Effector memory CD8-positive, alpha-beta T cell (primary cell): ENCODE data around the gene LSM4.

Source experiments
- ATAC-seq: fragments of 150-1000 bp; cut with Tn5 transposase; replicated peaks from 2 replicates; pipeline ENCODE4 v1.10.0; 2021; ENCODE audit warnings: mild to moderate bottlenecking, moderate library complexity
- DNase-seq, 3 experiments: peaks; one replicate each; pipeline ENCODE4 v3.0.0; 2021
- H3K27ac Mint-ChIP-seq, 2 donors: one replicate each; pipeline ENCODE4 v1.8.0; 2022; ENCODE audit warnings: mild to moderate bottlenecking in 2 of 2, mixed read lengths in 2 of 2, moderate library complexity in 2 of 2
- H3K27me3 Mint-ChIP-seq, 2 donors: one replicate each; pipeline ENCODE4 v1.8.0; 2022; ENCODE audit warnings: mixed read lengths in 2 of 2
- H3K36me3 Mint-ChIP-seq: one replicate; pipeline ENCODE4 v1.8.0; 2022; ENCODE audit warnings: mild to moderate bottlenecking, moderate library complexity, mixed read lengths; ENCODE audit not compliant: insufficient read depth
- H3K4me1 Mint-ChIP-seq, 2 donors: one replicate each; pipeline ENCODE4 v1.8.0; 2022; ENCODE audit warnings: low read depth in 2 of 2, mixed read lengths in 2 of 2
- H3K4me3 Mint-ChIP-seq, 2 donors: one replicate each; pipeline ENCODE4 v1.8.0; 2022; ENCODE audit warnings: mild to moderate bottlenecking in 2 of 2, mixed read lengths in 2 of 2, moderate library complexity in 2 of 2
- H3K9me3 Mint-ChIP-seq, 2 donors: one replicate each; pipeline ENCODE4 v1.8.0; 2022; ENCODE audit warnings: mixed read lengths in 2 of 2

The LSM4 gene

GRCh38 chr19:18313398-18313797 is 9.5 kb downstream of the LSM4 start:
- no peak overlapping the region for H3K27ac Mint-ChIP-seq

DNA sequence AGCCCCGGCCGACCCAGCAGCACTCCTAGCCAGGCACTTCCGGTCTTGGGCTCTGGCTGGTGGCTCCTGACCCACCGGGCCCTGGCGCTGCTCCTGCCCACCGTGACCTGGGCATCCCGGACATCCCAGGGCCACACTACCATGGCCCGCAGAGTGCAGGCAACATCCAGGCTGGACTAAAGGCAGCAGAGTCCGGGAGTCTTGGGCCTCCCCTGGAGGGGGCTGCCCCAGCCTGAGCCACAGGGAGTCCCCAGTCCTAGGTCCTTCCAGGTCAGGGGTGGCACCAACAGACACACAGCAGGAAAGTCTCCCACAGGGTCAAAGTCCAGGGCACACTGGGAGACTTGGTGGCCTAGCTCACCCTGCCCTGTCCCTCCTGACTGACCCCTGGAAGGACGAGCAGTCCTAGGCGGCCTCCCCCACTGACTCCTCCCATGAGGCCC is 10.8 kb downstream of the LSM4 start:
- Mint-ChIP-seq H3K27ac (no peak overlapping the region), H3K4me1 (peaks cover 13 to 15% of the 10 kb centered on the region in 2 donors)
- ATAC-seq, result no peak

More at GRCh38 chr19:18313398-18313797, 9.5 kb downstream of the LSM4 start:
- Mint-ChIP-seq H3K36me3 (peaks cover 30% of the 10 kb centered on the region), H3K27me3 (no peaks in the 10 kb centered on the region), H3K9me3 (no peaks in the 10 kb centered on the region), H3K4me3 (no peak overlapping the region), H3K4me1 (peaks cover 16 to 18% of the 10 kb centered on the region in 2 donors)
- ATAC-seq, result no peak
- DNase-seq, result no peak

GRCh38 chr19:18311502-18312091 is 11.3 kb downstream of the LSM4 start:
- Mint-ChIP-seq H3K36me3 (peaks cover 35% of the 10 kb centered on the region), H3K27me3 (no peaks in the 10 kb centered on the region), H3K9me3 (no peaks in the 10 kb centered on the region), H3K4me3 (no peak overlapping the region), H3K27ac (no peak overlapping the region), H3K4me1 (peaks cover 17 to 19% of the 10 kb centered on the region in 2 donors)
- no peak for DNase-seq
- no peak for ATAC-seq

More for the DNA sequence above, 10.8 kb downstream of the LSM4 start:
- Mint-ChIP-seq H3K36me3 (peaks cover 30% of the 10 kb centered on the region), H3K27me3 (no peaks in the 10 kb centered on the region), H3K9me3 (no peaks in the 10 kb centered on the region), H3K4me3 (no peak overlapping the region)
- no peak for DNase-seq

GRCh38 chr19:18310966-18311365 is 11.9 kb downstream of the LSM4 start:
- Mint-ChIP-seq H3K9me3 (no peaks in the 10 kb centered on the region), H3K27me3 (no peaks in the 10 kb centered on the region), H3K36me3 (peaks cover 31% of the 10 kb centered on the region), H3K27ac (peak overlapping the region in 1 of 2 donors; percentile 67), H3K4me1 (peaks cover 19% of the 10 kb centered on the region in 2 donors), H3K4me3 (no peak overlapping the region)
- no peak for ATAC-seq
- no peak for DNase-seq

GRCh38 chr19:18310118-18310909 is 12.6 kb downstream of the LSM4 start:
- H3K9me3 Mint-ChIP-seq, result no peaks in the 10 kb centered on the region
- no peak for DNase-seq
- peak overlapping the region in 1 of 2 donors; percentile 67 for H3K27ac Mint-ChIP-seq
- peaks cover 35% of the 10 kb centered on the region for H3K36me3 Mint-ChIP-seq
- H3K4me3 Mint-ChIP-seq, result no peak overlapping the region
- H3K27me3 Mint-ChIP-seq, result no peaks in the 10 kb centered on the region
- peaks cover 17 to 21% of the 10 kb centered on the region in 2 donors for H3K4me1 Mint-ChIP-seq
- no peak for ATAC-seq

DNA sequence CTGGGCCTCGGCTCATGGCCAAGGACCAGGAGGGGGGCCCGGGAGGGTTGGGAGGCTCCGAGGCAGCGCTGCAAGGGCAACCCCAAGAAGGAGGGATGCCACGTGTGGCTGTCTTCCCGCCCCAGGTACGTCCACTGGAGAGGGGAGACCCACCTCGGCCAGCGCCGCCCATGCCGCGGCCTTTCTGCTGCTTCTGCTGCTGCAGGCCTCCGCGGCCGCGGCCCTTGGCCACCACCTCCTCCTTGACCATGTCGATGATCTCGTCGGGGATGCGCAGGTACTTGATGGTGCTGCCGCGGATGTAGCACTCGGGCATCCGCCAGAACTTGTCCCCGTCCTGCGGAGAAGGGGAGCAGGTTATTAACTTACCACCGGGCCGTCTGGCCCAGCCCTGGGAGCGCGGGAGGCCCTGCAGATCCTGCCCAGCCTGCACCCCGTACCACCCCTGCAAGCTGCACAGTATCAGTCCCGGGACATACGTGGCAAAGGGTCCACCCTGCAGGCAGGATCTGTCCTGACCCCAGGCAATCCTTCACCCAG is 13.3 kb downstream of the LSM4 start:
- Mint-ChIP-seq H3K4me3 (no peak overlapping the region), H3K4me1 (peaks cover 25 to 27% of the 10 kb centered on the region in 2 donors), H3K36me3 (peaks cover 34% of the 10 kb centered on the region), H3K27me3 (no peaks in the 10 kb centered on the region), H3K9me3 (no peaks in the 10 kb centered on the region), H3K27ac (peak overlapping the region in 1 of 2 donors; percentile 67)
- DNase-seq (no peak), ATAC-seq (no peak)

- Mint-ChIP-seq H3K27me3 (no peaks in the 10 kb centered on the region), H3K4me3 (no peak overlapping the region), H3K27ac (no peak overlapping the region), H3K36me3 (peaks cover 37% of the 10 kb centered on the region), H3K4me1 (peaks cover 31 to 34% of the 10 kb centered on the region in 2 donors), H3K9me3 (no peaks in the 10 kb centered on the region)
- ATAC-seq, result no peak
- no peak for DNase-seq
Measured at GRCh38 chr19:18308948-18309325, 13.9 kb downstream of the LSM4 start.

DNA sequence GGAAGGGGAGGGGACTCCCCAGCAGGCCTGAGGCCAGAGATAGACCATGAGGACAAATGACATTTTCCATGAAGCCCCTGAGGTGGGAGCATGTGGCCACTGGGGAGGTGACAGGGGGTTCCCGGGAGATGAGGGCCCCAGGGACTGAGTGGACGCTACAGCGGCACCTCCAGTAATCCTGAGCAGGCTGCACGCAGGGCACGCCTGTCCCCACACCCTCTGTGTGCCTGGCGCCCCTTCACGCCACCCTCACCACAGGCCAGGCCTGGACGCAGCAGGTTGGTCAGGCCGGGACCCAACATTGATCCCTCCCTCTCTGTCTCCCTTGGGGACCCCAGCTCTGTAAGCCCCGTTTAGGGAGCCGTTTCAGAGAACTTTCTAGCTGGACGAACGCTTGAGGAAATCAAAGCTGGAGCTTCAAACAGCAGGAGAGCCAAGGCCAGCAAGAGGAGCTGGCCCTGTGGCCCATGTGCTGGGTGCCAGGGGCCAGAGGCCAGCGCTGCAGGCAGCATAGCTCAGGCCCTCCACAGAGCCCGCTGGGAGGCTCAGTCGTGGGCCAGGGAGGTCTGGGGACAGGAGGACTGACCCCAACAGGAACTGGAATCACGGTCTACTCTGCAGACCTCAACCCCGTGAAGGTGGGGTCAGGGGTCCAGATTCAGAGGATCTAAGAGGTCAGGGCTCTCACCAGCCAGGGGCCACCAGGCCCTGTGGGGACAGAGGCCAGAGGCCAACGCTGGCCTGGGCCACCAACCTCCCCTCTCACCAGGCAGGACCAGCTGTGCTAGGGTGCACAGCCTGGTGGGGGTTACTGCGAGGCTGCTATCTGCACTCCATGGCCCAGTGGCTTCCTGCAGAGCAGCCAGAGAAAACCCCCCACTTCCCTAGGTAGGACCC is 14.6 kb downstream of the LSM4 start:
- no peak overlapping the region for H3K4me3 Mint-ChIP-seq
- H3K36me3 Mint-ChIP-seq, result peaks cover 43% of the 10 kb centered on the region
- DNase-seq, result no peak
- H3K9me3 Mint-ChIP-seq, result no peaks in the 10 kb centered on the region
- no peak for ATAC-seq
- H3K27ac Mint-ChIP-seq, result peak overlapping the region in 1 of 2 donors; percentile 32
- H3K27me3 Mint-ChIP-seq, result no peaks in the 10 kb centered on the region
- peaks cover 37 to 40% of the 10 kb centered on the region in 2 donors for H3K4me1 Mint-ChIP-seq

- peaks cover 45% of the 10 kb centered on the region for H3K36me3 Mint-ChIP-seq
- no peak for DNase-seq
- no peaks in the 10 kb centered on the region for H3K9me3 Mint-ChIP-seq
- peaks cover 39 to 40% of the 10 kb centered on the region in 2 donors for H3K4me1 Mint-ChIP-seq
- no peak for ATAC-seq
- no peaks in the 10 kb centered on the region for H3K27me3 Mint-ChIP-seq
- H3K4me3 Mint-ChIP-seq, result peak overlapping the region; percentile 38 to 81
- H3K27ac Mint-ChIP-seq, result peak overlapping the region; percentile 67 to 97
Measured at GRCh38 chr19:18307271-18307681, 15.6 kb downstream of the LSM4 start.

- H3K27ac Mint-ChIP-seq, result peak overlapping the region; percentile 67 to 97
- H3K27me3 Mint-ChIP-seq, result no peaks in the 10 kb centered on the region
- H3K4me3 Mint-ChIP-seq, result peak overlapping the region; percentile 38 to 81
- no peaks in the 10 kb centered on the region for H3K9me3 Mint-ChIP-seq
- DNase-seq (no peak), ATAC-seq (no peak)
- peaks cover 45% of the 10 kb centered on the region for H3K36me3 Mint-ChIP-seq
- H3K4me1 Mint-ChIP-seq, result peaks cover 39 to 40% of the 10 kb centered on the region in 2 donors
Measured at GRCh38 chr19:18306888-18307260, 16.0 kb downstream of the LSM4 start.

DNA sequence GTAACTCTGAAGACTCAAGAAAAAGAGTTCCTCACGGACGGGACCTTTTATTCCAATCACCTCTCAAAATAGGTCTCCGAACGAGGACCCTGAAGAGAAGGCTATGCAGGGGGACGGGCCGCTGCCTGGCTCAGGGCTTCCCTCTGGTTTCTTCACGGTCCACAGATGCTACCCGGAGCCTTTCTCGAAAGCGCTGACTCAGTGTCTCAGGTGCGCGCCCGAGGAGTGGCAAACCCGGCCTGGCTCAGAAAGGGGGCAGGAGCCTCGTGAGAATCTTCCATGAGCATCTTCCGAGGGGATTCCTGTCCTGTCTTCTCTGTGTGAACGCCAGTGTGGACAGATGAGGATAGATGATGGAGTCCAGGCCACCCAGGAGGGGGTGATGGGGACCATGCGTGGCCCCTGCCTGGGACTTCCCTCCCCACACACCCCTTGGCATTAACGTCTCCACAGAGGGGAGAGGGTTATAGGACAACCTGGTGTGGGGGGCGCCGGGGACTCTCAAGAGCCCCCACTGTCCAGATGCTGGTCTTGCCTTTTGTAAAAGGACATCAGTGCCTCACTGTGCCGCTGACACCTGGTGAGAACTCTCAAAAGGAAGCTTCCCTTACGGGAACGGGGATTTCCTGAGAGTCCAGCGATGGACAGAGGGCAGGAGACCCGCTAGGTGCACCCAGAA is 16.5 kb downstream of the LSM4 start:
- H3K4me3 Mint-ChIP-seq, result peak overlapping the region; percentile 81
- H3K9me3 Mint-ChIP-seq, result no peaks in the 10 kb centered on the region
- DNase-seq (no peak), ATAC-seq (no peak)
- H3K4me1 Mint-ChIP-seq, result peaks cover 40% of the 10 kb centered on the region in 2 donors
- no peaks in the 10 kb centered on the region for H3K27me3 Mint-ChIP-seq
- H3K27ac Mint-ChIP-seq, result peak overlapping the region; percentile 96 to 97
- peaks cover 45% of the 10 kb centered on the region for H3K36me3 Mint-ChIP-seq

DNA sequence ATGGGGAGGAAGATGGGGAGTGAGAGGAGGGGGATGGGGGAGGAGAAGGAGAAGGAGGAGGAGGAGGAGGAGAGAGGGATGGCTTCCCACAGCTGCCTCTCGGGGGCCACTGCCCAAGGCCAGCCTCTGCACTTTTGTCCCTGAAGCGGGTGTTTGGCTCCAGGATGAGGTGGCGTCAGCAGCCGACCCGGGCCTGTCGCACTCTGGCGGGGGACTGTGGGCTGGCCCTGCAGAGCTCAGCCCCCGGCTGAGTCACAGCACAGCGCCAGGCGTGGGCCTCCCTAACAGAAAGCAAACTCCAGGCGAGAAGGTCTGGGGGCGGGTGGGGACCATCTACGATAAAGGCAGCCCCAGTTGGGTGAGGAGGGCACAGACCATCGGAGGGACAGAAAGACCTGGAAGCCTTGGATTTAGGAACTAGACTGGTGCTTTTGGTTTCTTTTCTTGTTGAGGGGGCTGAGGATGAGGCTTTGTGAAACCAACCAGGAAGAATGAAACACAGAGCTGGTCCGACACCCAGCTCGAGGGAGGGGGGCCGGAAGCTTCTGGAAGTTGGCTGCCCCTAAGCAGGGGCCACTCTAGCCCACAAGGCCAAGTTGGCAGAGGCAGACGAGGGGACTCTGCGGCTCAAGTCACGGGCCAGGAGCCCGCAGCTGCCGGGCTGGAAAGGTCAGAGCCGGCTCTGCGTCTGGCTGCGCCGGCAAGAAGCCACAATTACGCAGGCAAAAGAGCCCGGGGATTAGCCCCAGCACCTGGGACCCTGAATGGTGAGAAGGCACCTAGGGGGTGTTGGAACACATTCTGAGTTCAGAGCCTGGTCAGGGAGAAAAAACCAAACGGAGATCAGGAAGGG is 18.2 kb downstream of the LSM4 start:
- H3K27ac Mint-ChIP-seq, result peak overlapping the region; percentile 96 to 97
- ATAC-seq (peak; percentile 79), DNase-seq (peak; percentile 76 to 78 (median 78))
- peaks cover 45% of the 10 kb centered on the region for H3K36me3 Mint-ChIP-seq
- H3K9me3 Mint-ChIP-seq, result no peaks in the 10 kb centered on the region
- peak overlapping the region; percentile 81 for H3K4me3 Mint-ChIP-seq
- H3K4me1 Mint-ChIP-seq, result peaks cover 36% of the 10 kb centered on the region in 2 donors
- H3K27me3 Mint-ChIP-seq, result no peaks in the 10 kb centered on the region
